GM12873 (cell line): Measurements from ENCODE around the gene RRM2.
A peak's percentile ranks its signal among the peaks of the same experiment; 100 is the strongest.

ENCODE experiments used
- CTCF ChIP-seq: IDR thresholded peaks from 2 replicates; pipeline ENCODE4 v1.5.1; 2012; ENCODE audit warnings: low read depth, mild to moderate bottlenecking, moderate library complexity, low read length, control low read depth; ENCODE audit not compliant: insufficient read depth; ENCODE audit errors: missing control alignments

Gene RRM2

GRCh38 chr2:10136101-10136934, 13.8 kb downstream of the RRM2 start:
- TF ChIP-seq CTCF: no peak

- no peak for TF ChIP-seq CTCF
These were observed 14.7 kb downstream of the RRM2 start for GRCh38 chr2:10137053-10137843.

GRCh38 chr2:10139536-10139935, 17.0 kb downstream of the RRM2 start:
- no peak for TF ChIP-seq CTCF

- no peak for TF ChIP-seq CTCF
These were observed 18.5 kb downstream of the RRM2 start for GRCh38 chr2:10140841-10141610.

GRCh38 chr2:10141736-10142639, 19.4 kb downstream of the RRM2 start:
- TF ChIP-seq CTCF: peak; percentile 48

- no peak for TF ChIP-seq CTCF
These were observed 20.1 kb downstream of the RRM2 start for GRCh38 chr2:10142640-10142965.
